NCI-H146 treated with DMSO at 0.1 percent for 48 hours (cell line): ENCODE data around the gene EGFL7.
"Not testable (repeated sequence)": the region's sequence is repeated elsewhere in the genome, so short reads cannot be mapped to it uniquely, and the experiment has no call there.

Experiments used
- DNase-seq: peaks from one replicate; lab custom pipeline; 2025; ENCODE audit not compliant: unreplicated experiment; lab: John Stamatoyannopoulos, UW

EGFL7 gene

GRCh38 chr9:136695955-136696354, 33.2 kb downstream of the EGFL7 start:
- DNase-seq = peak; percentile 37

- DNase-seq = no peak
Observed at GRCh38 chr9:136696502-136696901, 33.8 kb downstream of the EGFL7 start.

GRCh38 chr9:136697146-136697820, 34.6 kb downstream of the EGFL7 start:
- no peak for DNase-seq

- no peak for DNase-seq
Observed at GRCh38 chr9:136697821-136698526, 35.3 kb downstream of the EGFL7 start.

GRCh38 chr9:136698635-136699246, 36.0 kb downstream of the EGFL7 start:
- no peak for DNase-seq

- no peak for DNase-seq
Observed at GRCh38 chr9:136700304-136700703, 37.6 kb downstream of the EGFL7 start.

- no peak for DNase-seq
Observed at GRCh38 chr9:136700959-136701667, 38.4 kb downstream of the EGFL7 start.

- no peak for DNase-seq
Observed at GRCh38 chr9:136701668-136702053, 38.9 kb downstream of the EGFL7 start.

- DNase-seq = no peak
Observed at GRCh38 chr9:136703276-136703860, 40.7 kb downstream of the EGFL7 start.

- not testable (repeated sequence) for DNase-seq
Observed at GRCh38 chr9:136704741-136705140, 42.0 kb downstream of the EGFL7 start.

GRCh38 chr9:136705564-136705963, 42.8 kb downstream of the EGFL7 start:
- DNase-seq = no peak

GRCh38 chr9:136707011-136707410, 44.3 kb downstream of the EGFL7 start:
- no peak for DNase-seq

- DNase-seq = no peak
Observed at GRCh38 chr9:136707849-136708517, 45.3 kb downstream of the EGFL7 start.

- DNase-seq = no peak
Observed at GRCh38 chr9:136709454-136710109, 46.9 kb downstream of the EGFL7 start.

GRCh38 chr9:136710543-136710942, 47.8 kb downstream of the EGFL7 start:
- no peak for DNase-seq

GRCh38 chr9:136711219-136711648, 48.5 kb downstream of the EGFL7 start:
- not testable (repeated sequence) for DNase-seq

GRCh38 chr9:136711751-136712689, 49.3 kb downstream of the EGFL7 start, which contains the start of gene DIPK1B:
TSS of gene DIPK1B (plus strand) at chr9:136712572. CDS start at chr9:136712666, 94 bp downstream.
- peak; percentile 24 for DNase-seq

GRCh38 chr9:136712690-136713544, 50.2 kb downstream of the EGFL7 start:
- DNase-seq = no peak
